GM19455 (cell line): ENCODE measurements around the gene AKR1C3.
"Not testable (repeated sequence)": the region's sequence is repeated elsewhere in the genome, so short reads cannot be mapped to it uniquely, and the experiment has no call there.

ENCODE experiments used
- ATAC-seq: cut with Tn5 transposase; IDR thresholded peaks from one replicate; pipeline ENCODE4 v1.9.1; 2021; ENCODE audit not compliant: unreplicated experiment

AKR1C3 gene

GRCh38 chr10:5094265-5095205 lies at the start of gene AKR1C3:
Gene AKR1C3 (plus strand): TSS chr10:5094414. CDS start chr10:5094445, 31 bp downstream.
- ATAC-seq = no peak

- no peak for ATAC-seq
These were observed 49.1 kb upstream of the AKR1C3 start for GRCh38 chr10:5045095-5045494.

GRCh38 chr10:5046410-5046809 lies 47.8 kb upstream of the AKR1C3 start:
- ATAC-seq = no peak

- ATAC-seq = not testable (repeated sequence)
These were observed 47.2 kb upstream of the AKR1C3 start for GRCh38 chr10:5047055-5047454.

GRCh38 chr10:5047912-5048628 lies 46.1 kb upstream of the AKR1C3 start:
- no peak for ATAC-seq

- ATAC-seq = not testable (repeated sequence)
These were observed 41.2 kb upstream of the AKR1C3 start for GRCh38 chr10:5052951-5053500.

- not testable (repeated sequence) for ATAC-seq
These were observed 39.4 kb upstream of the AKR1C3 start for GRCh38 chr10:5054831-5055230.

- ATAC-seq = not testable (repeated sequence)
These were observed 34.9 kb upstream of the AKR1C3 start for GRCh38 chr10:5059267-5059666.

- not testable (repeated sequence) for ATAC-seq
These were observed 33.4 kb upstream of the AKR1C3 start for GRCh38 chr10:5060791-5061190.

- ATAC-seq = no peak
These were observed 29.6 kb upstream of the AKR1C3 start for GRCh38 chr10:5064656-5065055.

- ATAC-seq = no peak
These were observed 25.8 kb upstream of the AKR1C3 start for GRCh38 chr10:5068274-5068984.

GRCh38 chr10:5070648-5071410 lies 23.4 kb upstream of the AKR1C3 start:
- ATAC-seq = no peak

- ATAC-seq = no peak
These were observed 22.6 kb upstream of the AKR1C3 start for GRCh38 chr10:5071411-5072198.

- no peak for ATAC-seq
These were observed 20.6 kb upstream of the AKR1C3 start for GRCh38 chr10:5073659-5074058.

- no peak for ATAC-seq
These were observed 17.6 kb upstream of the AKR1C3 start for GRCh38 chr10:5076615-5077014.

GRCh38 chr10:5078547-5079180 lies 15.6 kb upstream of the AKR1C3 start:
- no peak for ATAC-seq

- no peak for ATAC-seq
These were observed 14.8 kb upstream of the AKR1C3 start for GRCh38 chr10:5079306-5079830.

- no peak for ATAC-seq
These were observed 14.4 kb upstream of the AKR1C3 start for GRCh38 chr10:5079836-5080235.

GRCh38 chr10:5081091-5081490 lies 13.1 kb upstream of the AKR1C3 start:
- ATAC-seq = no peak
